DOHH2 (cell line): Measurements from ENCODE around the gene PCYT1B.

ENCODE experiments used
- H3F3A ChIP-seq: fragments of 200-600 bp; sonication (generic), shearing (Covaris generic); 2 replicates; pipeline ENCODE4 v1.6.0; 2016; ENCODE audit warnings: antibody characterized with exemption, mild to moderate bottlenecking; ENCODE audit not compliant: control insufficient read depth, insufficient read depth
- H3K27ac ChIP-seq: fragments of 200-600 bp; sonication (generic); 2 replicates; pipeline ENCODE4 v1.5.1; 2014; ENCODE audit warnings: low read depth, mild to moderate bottlenecking, low read length, moderate library complexity
- H3K27me3 ChIP-seq: fragments of 200-600 bp; sonication (generic); 2 replicates; pipeline ENCODE4 v1.6.1; 2014; ENCODE audit warnings: mild to moderate bottlenecking, low read length, mixed read lengths; ENCODE audit not compliant: control insufficient read depth
- H3K36me3 ChIP-seq: fragments of 200-600 bp; sonication (generic); 2 replicates; pipeline ENCODE4 v1.6.1; 2014; ENCODE audit warnings: mild to moderate bottlenecking, low read length, moderate library complexity, mixed read lengths; ENCODE audit not compliant: control insufficient read depth
- H3K4me1 ChIP-seq: fragments of 200-600 bp; sonication (generic); 2 replicates; pipeline ENCODE4 v1.6.1; 2014; ENCODE audit warnings: mild to moderate bottlenecking, low read length, mixed read lengths; ENCODE audit not compliant: control insufficient read depth
- H3K4me2 ChIP-seq: fragments of 200-600 bp; sonication (generic); 2 replicates; pipeline ENCODE4 v1.6.0; 2014; ENCODE audit warnings: mild to moderate bottlenecking, low read length, moderate library complexity
- H3K4me3 ChIP-seq: fragments of 200-600 bp; sonication (generic); 2 replicates; pipeline ENCODE4 v1.5.1; 2014; ENCODE audit warnings: mild to moderate bottlenecking, low read length, mixed read lengths
- H3K79me2 ChIP-seq: fragments of 200-600 bp; sonication (generic); 2 replicates; pipeline ENCODE4 v1.6.1; 2014; ENCODE audit warnings: mild to moderate bottlenecking, low read length, mixed read lengths; ENCODE audit not compliant: control insufficient read depth
- H3K9me2 ChIP-seq: fragments of 200-600 bp; sonication (generic); replicated peaks from 2 replicates; pipeline ENCODE4 v1.6.1; 2014; ENCODE audit warnings: mild to moderate bottlenecking, low read length, mixed read lengths; ENCODE audit not compliant: control insufficient read depth
- H3K9me3 ChIP-seq: fragments of 200-600 bp; sonication (generic); 2 replicates; pipeline ENCODE4 v1.6.1; 2014; ENCODE audit warnings: antibody characterized with exemption, low read length, mixed read lengths; ENCODE audit not compliant: control insufficient read depth, insufficient read depth
- H4K20me1 ChIP-seq: fragments of 200-600 bp; sonication (generic); 2 replicates; pipeline ENCODE4 v1.6.0; 2014; ENCODE audit warnings: low read depth, mild to moderate bottlenecking, antibody characterized with exemption, low read length, moderate library complexity; ENCODE audit not compliant: control insufficient read depth, insufficient read depth
- EZH2phosphoT487 ChIP-seq: fragments of 200-600 bp; sonication (generic); IDR thresholded peaks from 2 replicates; pipeline ENCODE4 v1.6.1; 2017; ENCODE audit warnings: borderline replicate concordance, mild to moderate bottlenecking, antibody characterized with exemption, low read length, moderate library complexity, mixed read lengths
- TF ChIP-seq, protein P1 (sequence below): fragments of 200-600 bp; sonication (generic); IDR thresholded peaks from one replicate; pipeline ENCODE4 v1.5.1; 2014; ENCODE audit warnings: antibody characterized with exemption, mild to moderate bottlenecking, low read depth, low read length; ENCODE audit not compliant: poor library complexity, severe bottlenecking

The PCYT1B gene

DNA sequence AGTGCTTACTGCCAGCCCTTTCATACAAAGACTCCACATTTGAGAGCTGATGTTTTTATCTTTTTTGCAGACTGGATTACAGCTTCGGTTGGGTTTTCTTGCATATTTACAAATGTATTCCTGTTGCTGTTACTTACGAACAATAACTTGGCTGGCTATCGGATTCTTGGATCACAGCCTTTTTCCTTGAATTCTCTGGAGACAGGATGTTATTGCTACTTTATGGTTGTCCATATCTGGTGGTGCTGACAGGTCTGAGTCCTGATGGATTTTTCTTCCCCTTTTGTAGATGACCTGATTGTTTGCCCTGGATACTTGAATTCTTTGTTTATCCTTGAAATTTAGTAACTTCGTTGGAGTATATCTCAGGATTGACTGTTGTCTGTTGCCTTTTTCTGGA, 104.4 kb downstream of the PCYT1B start:
- Histone ChIP-seq H3K36me3 (no peaks in the 10 kb centered on the region), H4K20me1 (no peaks in the 10 kb centered on the region), H3K79me2 (no peaks in the 10 kb centered on the region), H3F3A (no peaks in the 10 kb centered on the region), H3K4me3 (no peak overlapping the region), H3K4me2 (no peak overlapping the region), H3K27ac (no peak overlapping the region), H3K9me3 (no peaks in the 10 kb centered on the region), H3K27me3 (no peaks in the 10 kb centered on the region), H3K9me2 (no peaks in the 10 kb centered on the region), H3K4me1 (no peaks in the 10 kb centered on the region)
- TF ChIP-seq EZH2phosphoT487 = no peak
- TF ChIP-seq, protein P1, sequence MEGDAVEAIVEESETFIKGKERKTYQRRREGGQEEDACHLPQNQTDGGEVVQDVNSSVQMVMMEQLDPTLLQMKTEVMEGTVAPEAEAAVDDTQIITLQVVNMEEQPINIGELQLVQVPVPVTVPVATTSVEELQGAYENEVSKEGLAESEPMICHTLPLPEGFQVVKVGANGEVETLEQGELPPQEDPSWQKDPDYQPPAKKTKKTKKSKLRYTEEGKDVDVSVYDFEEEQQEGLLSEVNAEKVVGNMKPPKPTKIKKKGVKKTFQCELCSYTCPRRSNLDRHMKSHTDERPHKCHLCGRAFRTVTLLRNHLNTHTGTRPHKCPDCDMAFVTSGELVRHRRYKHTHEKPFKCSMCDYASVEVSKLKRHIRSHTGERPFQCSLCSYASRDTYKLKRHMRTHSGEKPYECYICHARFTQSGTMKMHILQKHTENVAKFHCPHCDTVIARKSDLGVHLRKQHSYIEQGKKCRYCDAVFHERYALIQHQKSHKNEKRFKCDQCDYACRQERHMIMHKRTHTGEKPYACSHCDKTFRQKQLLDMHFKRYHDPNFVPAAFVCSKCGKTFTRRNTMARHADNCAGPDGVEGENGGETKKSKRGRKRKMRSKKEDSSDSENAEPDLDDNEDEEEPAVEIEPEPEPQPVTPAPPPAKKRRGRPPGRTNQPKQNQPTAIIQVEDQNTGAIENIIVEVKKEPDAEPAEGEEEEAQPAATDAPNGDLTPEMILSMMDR = no peak

DNA sequence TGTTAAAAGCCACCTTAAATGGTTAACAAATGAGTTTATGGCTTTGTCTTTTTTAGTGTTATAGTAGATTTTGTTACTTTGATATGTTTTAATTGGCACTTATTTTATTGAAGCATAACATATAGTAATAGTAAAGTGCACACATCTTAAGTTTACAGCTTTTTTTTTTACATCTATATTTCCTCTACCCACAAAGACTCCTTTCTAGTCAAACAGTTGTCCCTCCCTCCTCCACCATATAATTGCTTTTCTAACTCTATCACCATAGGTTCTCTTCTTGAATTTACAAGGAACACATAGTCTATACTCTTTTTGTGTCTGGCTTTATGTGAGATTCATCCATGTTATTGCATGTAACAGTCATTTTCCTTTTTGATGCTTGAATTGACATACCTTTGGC, 110.6 kb downstream of the PCYT1B start:
- H3K9me2 ChIP-seq = no peaks in the 10 kb centered on the region
- H3K4me3 ChIP-seq = no peak overlapping the region
- no peaks in the 10 kb centered on the region for H3F3A ChIP-seq
- no peak overlapping the region for H3K27ac ChIP-seq
- H3K79me2 ChIP-seq = no peaks in the 10 kb centered on the region
- TF ChIP-seq, protein P1 = no peak
- TF ChIP-seq EZH2phosphoT487 = no peak
- no peaks in the 10 kb centered on the region for H3K4me1 ChIP-seq
- no peak overlapping the region for H3K4me2 ChIP-seq
- no peaks in the 10 kb centered on the region for H3K27me3 ChIP-seq
- 0 out of 2 replicates have a peak, but pooled peaks cover 4% of the 10 kb centered on the region for H3K36me3 ChIP-seq
- H3K9me3 ChIP-seq = no peaks in the 10 kb centered on the region
- H4K20me1 ChIP-seq = no peaks in the 10 kb centered on the region

DNA sequence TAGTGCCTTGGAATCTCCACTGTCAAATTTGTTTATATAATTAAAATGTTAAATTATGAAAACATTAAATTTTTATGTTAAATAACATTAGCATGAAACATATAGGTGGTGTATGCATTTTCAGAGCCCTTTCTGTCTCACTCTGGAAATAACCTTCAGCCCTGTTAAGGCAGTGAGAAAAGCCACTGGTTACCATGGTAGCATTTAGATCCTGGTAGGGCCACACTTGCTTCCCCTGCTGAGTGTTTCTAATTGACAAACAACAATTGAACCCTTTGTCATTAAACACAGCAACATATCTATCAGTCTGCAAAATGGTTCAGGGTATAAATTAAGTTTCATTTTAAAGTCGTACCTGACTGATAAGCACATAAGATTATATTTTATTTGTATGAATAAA, 118.5 kb downstream of the PCYT1B start:
- Histone ChIP-seq H3K4me3 (no peak overlapping the region), H3K4me1 (no peaks in the 10 kb centered on the region), H4K20me1 (no peaks in the 10 kb centered on the region), H3K9me3 (no peaks in the 10 kb centered on the region), H3K4me2 (no peak overlapping the region), H3K27ac (no peak overlapping the region), H3F3A (no peaks in the 10 kb centered on the region), H3K79me2 (no peaks in the 10 kb centered on the region), H3K27me3 (no peaks in the 10 kb centered on the region), H3K36me3 (no peaks in the 10 kb centered on the region), H3K9me2 (no peaks in the 10 kb centered on the region)
- TF ChIP-seq EZH2phosphoT487 = no peak
- TF ChIP-seq, protein P1 = no peak

DNA sequence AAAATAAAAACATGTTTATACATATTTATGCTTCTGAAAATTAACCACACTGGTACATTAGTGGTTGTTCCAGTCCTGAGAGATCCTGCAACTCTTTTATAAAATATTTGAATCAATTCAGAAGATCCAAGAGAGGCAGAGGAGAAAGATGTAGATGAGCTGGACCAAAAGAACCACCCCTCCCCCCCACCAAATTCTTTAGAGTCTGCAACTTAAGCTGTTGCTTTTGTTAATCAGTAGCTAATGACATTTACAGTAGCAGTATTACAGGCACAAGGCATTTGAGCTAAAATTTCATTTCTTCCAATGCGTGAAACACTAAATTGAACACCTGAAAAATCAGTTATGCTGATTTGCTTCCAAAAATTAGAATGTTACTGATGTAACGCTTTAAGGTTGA, 120.5 kb downstream of the PCYT1B start:
- TF ChIP-seq EZH2phosphoT487 = no peak
- TF ChIP-seq, protein P1 = no peak
- Histone ChIP-seq H3K4me2 (no peak overlapping the region), H4K20me1 (no peaks in the 10 kb centered on the region)

More for the DNA sequence above, 120.5 kb downstream of the PCYT1B start:
- Histone ChIP-seq H3K4me3 (no peak overlapping the region), H3F3A (no peaks in the 10 kb centered on the region), H3K4me1 (no peaks in the 10 kb centered on the region), H3K9me2 (no peaks in the 10 kb centered on the region), H3K9me3 (no peaks in the 10 kb centered on the region), H3K79me2 (no peaks in the 10 kb centered on the region), H3K27me3 (no peaks in the 10 kb centered on the region), H3K27ac (no peak overlapping the region), H3K36me3 (no peaks in the 10 kb centered on the region)
